ENCODE results near the gene GPAM.

The GPAM gene

DNA sequence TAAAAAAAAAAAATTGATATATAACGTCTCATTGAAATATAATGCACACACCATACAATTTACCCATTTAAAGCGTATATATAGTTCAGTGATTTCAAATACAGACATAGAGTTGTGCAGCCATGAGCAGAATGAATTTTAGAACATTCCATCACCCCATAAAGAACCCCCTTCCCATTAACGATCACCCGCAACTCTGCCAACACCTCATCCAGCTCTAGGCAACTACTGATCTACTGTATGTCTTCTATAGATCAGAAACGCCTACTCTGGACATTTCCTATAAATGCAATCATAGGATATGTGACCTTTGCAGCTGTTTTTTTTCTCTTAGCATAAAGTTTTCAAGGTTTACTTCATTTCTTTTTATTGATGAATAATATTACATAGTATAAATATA lies 33.4 kb upstream of the GPAM start:
- no peaks in the 10 kb centered on the region for H3K9me3 ChIP-seq (ENCODE audit: control insufficient read depth, low read length)
- H3K4me1 ChIP-seq (ENCODE audit: control insufficient read depth, insufficient read depth, low read length, poor library complexity, severe bottlenecking) = no peaks in the 10 kb centered on the region
- H3K27me3 ChIP-seq (replicated peaks; ENCODE audit: control insufficient read depth, insufficient read depth, low read length, poor library complexity, severe bottlenecking) = peaks cover 4% of the 10 kb centered on the region
- H3K27ac ChIP-seq (ENCODE audit: insufficient read depth, low read length, poor library complexity, severe bottlenecking) = no peak overlapping the region
- no peak for DNase-seq
- H3K4me3 ChIP-seq (ENCODE audit: insufficient read depth, low read depth, low read length, poor library complexity, severe bottlenecking) = no peak overlapping the region
- H3K36me3 ChIP-seq (ENCODE audit: control insufficient read depth, insufficient read depth, low read length) = no peaks in the 10 kb centered on the region

DNA sequence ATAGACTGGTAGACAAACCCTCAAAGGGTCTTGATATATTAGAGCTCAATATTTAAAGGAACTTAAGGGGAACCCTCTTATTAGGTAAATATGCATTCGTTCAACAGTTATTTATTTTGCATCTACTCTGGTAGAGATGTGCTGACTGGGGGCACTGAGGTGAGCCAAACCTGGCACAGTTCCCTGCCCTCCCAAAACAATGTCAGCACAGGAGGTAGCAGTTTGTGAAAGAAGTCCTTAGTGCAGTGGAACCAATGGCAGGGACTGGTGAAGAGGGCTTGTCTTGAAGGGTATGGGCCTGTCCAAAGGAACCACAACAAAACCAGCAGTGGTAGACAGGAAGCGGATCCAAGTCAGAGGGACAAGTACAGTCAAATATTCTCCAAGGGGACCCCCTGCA lies 32.6 kb upstream of the GPAM start:
- H3K27ac ChIP-seq (ENCODE audit: insufficient read depth, low read length, poor library complexity, severe bottlenecking) = no peak overlapping the region
- no peak for DNase-seq
- no peaks in the 10 kb centered on the region for H3K9me3 ChIP-seq (ENCODE audit: control insufficient read depth, low read length)
- no peaks in the 10 kb centered on the region for H3K36me3 ChIP-seq (ENCODE audit: control insufficient read depth, insufficient read depth, low read length)
- no peaks in the 10 kb centered on the region for H3K4me1 ChIP-seq (ENCODE audit: control insufficient read depth, insufficient read depth, low read length, poor library complexity, severe bottlenecking)
- no peak overlapping the region for H3K4me3 ChIP-seq (ENCODE audit: insufficient read depth, low read depth, low read length, poor library complexity, severe bottlenecking)
- peaks cover 4% of the 10 kb centered on the region for H3K27me3 ChIP-seq (replicated peaks; ENCODE audit: control insufficient read depth, insufficient read depth, low read length, poor library complexity, severe bottlenecking)

DNA sequence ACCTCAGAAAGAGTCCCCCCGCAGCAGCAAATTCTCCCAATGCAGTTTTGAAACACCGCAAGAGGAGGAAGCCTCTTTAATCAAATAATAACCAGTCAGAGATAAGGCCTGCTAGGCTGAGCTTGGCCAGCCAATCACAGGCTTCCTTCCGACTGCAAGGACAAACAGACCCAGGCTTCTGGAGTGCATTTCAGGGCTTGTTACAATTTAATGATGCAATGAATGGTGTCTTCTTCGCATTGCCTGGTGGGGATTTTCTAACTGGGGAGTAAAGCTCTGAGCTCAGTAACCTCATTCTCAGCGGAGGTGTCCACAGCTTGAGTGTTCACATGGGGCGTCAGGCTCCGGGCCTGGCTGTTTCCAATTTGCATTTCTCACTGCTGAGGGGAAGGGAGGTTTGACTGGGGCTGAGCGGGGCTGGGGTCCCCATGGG lies 31.8 kb upstream of the GPAM start:
- H3K4me1 ChIP-seq (ENCODE audit: control insufficient read depth, insufficient read depth, low read length, poor library complexity, severe bottlenecking) = no peaks in the 10 kb centered on the region
- H3K9me3 ChIP-seq (ENCODE audit: control insufficient read depth, low read length) = no peaks in the 10 kb centered on the region
- peaks cover 4% of the 10 kb centered on the region for H3K27me3 ChIP-seq (replicated peaks; ENCODE audit: control insufficient read depth, insufficient read depth, low read length, poor library complexity, severe bottlenecking)
- no peak overlapping the region for H3K4me3 ChIP-seq (ENCODE audit: insufficient read depth, low read depth, low read length, poor library complexity, severe bottlenecking)
- no peak for DNase-seq
- H3K36me3 ChIP-seq (ENCODE audit: control insufficient read depth, insufficient read depth, low read length) = no peaks in the 10 kb centered on the region
- H3K27ac ChIP-seq (ENCODE audit: insufficient read depth, low read length, poor library complexity, severe bottlenecking) = no peak overlapping the region

DNA sequence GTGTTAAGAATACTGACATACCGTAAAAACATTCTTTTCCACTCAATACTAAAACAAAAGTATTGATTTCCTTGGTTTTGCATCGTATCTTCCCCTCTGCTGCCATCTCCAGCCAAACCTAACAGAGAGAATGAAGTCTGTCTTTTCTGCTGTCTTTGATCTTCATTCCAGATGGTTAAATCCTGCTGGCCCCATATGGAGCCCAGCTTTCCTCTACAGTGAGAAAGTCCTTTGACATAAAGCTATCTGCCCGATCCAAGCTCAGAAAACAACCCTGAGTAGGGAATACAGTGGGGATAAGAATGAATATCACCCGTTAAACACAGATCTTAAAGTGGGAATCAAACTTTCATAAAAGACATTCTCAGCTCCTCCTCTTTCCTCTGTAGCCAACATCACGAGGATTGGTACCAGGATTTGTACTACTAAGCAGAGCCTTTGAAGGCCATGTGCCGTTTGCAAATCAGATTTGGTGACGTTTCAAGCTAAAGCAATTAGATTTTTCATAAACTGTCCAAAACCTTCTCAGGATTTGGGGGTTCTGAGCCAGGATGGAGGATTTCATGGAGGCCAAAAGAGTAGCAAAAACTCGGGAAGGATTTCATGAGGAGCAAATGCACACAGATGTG lies 30.8 kb upstream of the GPAM start:
- Histone ChIP-seq H3K9me3 (ENCODE audit: control insufficient read depth, low read length) (no peaks in the 10 kb centered on the region), H3K4me3 (ENCODE audit: insufficient read depth, low read depth, low read length, poor library complexity, severe bottlenecking) (no peak overlapping the region), H3K27me3 (replicated peaks; ENCODE audit: control insufficient read depth, insufficient read depth, low read length, poor library complexity, severe bottlenecking) (peaks cover 4% of the 10 kb centered on the region), H3K27ac (ENCODE audit: insufficient read depth, low read length, poor library complexity, severe bottlenecking) (no peak overlapping the region), H3K36me3 (ENCODE audit: control insufficient read depth, insufficient read depth, low read length) (no peaks in the 10 kb centered on the region), H3K4me1 (ENCODE audit: control insufficient read depth, insufficient read depth, low read length, poor library complexity, severe bottlenecking) (no peaks in the 10 kb centered on the region)
- DNase-seq = no peak

DNA sequence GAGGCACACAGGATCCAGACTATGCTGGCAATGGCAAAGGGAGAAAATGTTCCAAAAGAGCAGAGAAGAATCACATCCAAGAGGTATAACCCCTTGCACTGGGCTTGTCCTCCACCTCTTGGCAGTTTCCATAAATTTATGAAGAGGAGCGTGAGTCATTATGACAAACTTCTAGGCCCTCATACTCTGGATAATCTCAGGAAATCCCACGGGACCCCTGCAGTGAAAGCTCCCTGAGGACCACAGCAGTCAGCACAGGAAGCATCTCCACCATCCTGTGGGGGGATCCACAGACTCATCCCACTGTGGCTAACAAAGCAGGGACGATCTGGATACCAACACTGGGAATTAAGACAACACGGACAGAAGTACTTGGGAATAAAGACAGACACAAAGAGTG lies 30.3 kb upstream of the GPAM start:
- H3K4me3 ChIP-seq (ENCODE audit: insufficient read depth, low read depth, low read length, poor library complexity, severe bottlenecking) = no peak overlapping the region
- peaks cover 4% of the 10 kb centered on the region for H3K27me3 ChIP-seq (replicated peaks; ENCODE audit: control insufficient read depth, insufficient read depth, low read length, poor library complexity, severe bottlenecking)
- H3K36me3 ChIP-seq (ENCODE audit: control insufficient read depth, insufficient read depth, low read length) = no peaks in the 10 kb centered on the region
- no peaks in the 10 kb centered on the region for H3K4me1 ChIP-seq (ENCODE audit: control insufficient read depth, insufficient read depth, low read length, poor library complexity, severe bottlenecking)
- no peaks in the 10 kb centered on the region for H3K9me3 ChIP-seq (ENCODE audit: control insufficient read depth, low read length)
- no peak overlapping the region for H3K27ac ChIP-seq (ENCODE audit: insufficient read depth, low read length, poor library complexity, severe bottlenecking)
- DNase-seq = no peak

DNA sequence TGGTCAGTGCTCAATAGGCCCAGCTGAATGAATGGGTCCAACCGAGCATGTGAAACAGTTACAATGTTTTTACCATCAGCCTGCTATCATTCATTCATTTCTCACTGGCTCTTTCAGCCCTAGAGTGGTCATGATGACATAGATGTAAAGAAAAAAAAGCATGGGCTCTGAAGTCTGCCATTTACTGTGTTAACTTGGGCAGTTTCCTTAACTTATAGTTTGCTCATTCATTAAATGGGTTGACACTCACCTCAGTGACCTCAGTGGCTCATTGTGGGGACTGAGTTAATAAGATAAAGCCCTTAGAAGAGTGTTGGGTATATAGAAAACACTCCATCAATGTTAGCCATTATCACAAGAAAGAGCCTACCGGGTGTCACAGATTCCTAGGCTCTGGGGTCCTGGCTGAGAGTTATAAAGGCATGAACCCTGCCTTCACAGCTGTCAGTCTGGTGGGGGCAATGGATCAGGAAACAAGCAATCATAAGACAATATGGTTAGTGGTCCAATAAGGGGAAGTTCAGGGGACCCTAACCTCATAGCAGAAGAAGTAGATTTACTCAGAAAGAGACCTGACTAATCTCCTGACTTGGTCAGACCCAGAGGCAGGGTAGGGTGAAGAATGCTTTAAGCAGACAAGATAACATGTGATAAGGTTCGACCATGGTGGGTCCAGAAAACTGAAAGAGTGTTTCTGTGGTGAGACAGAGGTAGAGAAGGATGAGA lies 29.7 kb upstream of the GPAM start:
- Histone ChIP-seq H3K27me3 (replicated peaks; ENCODE audit: control insufficient read depth, insufficient read depth, low read length, poor library complexity, severe bottlenecking) (peaks cover 4% of the 10 kb centered on the region), H3K27ac (ENCODE audit: insufficient read depth, low read length, poor library complexity, severe bottlenecking) (no peak overlapping the region), H3K4me3 (ENCODE audit: insufficient read depth, low read depth, low read length, poor library complexity, severe bottlenecking) (no peak overlapping the region)

DNA sequence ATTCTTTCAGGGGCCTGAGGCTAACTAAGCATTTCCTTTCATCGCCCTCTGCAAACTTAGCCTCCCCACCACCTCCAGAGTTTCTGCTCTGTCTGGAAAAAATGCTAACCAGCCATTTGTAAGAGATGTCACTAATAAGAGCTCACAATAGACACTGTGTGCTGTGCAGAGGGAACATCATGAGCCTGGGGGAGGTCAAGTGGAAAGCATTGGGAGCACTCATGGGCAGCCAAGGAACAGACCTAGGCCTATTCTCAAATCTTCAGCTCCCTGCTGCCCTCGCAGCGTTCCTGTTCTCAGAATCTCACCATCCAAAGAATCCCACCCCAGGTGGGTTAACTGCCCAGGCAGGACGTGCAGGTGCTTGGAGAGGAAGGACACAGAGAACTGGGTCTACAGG lies 27.1 kb upstream of the GPAM start:
- Histone ChIP-seq H3K9me3 (ENCODE audit: control insufficient read depth, low read length) (no peaks in the 10 kb centered on the region), H3K36me3 (ENCODE audit: control insufficient read depth, insufficient read depth, low read length) (no peaks in the 10 kb centered on the region), H3K27ac (ENCODE audit: insufficient read depth, low read length, poor library complexity, severe bottlenecking) (no peak overlapping the region), H3K4me1 (ENCODE audit: control insufficient read depth, insufficient read depth, low read length, poor library complexity, severe bottlenecking) (no peaks in the 10 kb centered on the region), H3K4me3 (ENCODE audit: insufficient read depth, low read depth, low read length, poor library complexity, severe bottlenecking) (no peak overlapping the region), H3K27me3 (replicated peaks; ENCODE audit: control insufficient read depth, insufficient read depth, low read length, poor library complexity, severe bottlenecking) (peaks cover 2% of the 10 kb centered on the region)
- DNase-seq = no peak

More for the DNA sequence above, 29.7 kb upstream of the GPAM start:
- no peak for DNase-seq
- H3K4me1 ChIP-seq (ENCODE audit: control insufficient read depth, insufficient read depth, low read length, poor library complexity, severe bottlenecking) = no peaks in the 10 kb centered on the region
- H3K9me3 ChIP-seq (ENCODE audit: control insufficient read depth, low read length) = no peaks in the 10 kb centered on the region
- H3K36me3 ChIP-seq (ENCODE audit: control insufficient read depth, insufficient read depth, low read length) = no peaks in the 10 kb centered on the region

DNA sequence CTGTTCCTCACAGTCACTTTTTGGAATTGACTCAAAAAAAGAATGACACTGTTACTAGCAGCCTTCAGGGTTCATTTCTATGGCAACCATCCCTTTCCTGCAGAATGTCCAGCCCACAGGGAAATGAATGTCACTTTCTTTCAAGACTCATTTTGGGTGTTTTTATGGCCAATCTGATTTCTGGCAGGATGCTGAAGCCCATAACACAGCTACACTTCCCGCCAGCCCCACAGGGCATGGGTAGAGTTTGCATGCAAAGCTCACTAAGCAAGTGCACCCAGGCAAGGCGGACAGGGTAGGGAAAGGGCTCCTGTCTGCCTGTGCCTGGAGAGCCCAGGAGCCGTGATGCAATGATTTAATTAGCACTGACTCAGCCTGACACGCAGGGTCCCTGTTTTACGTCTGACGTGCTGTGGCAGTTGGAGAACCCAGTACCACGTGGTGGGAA lies 26.1 kb upstream of the GPAM start:
- Histone ChIP-seq H3K36me3 (ENCODE audit: control insufficient read depth, insufficient read depth, low read length) (no peaks in the 10 kb centered on the region), H3K27me3 (replicated peaks; ENCODE audit: control insufficient read depth, insufficient read depth, low read length, poor library complexity, severe bottlenecking) (no peaks in the 10 kb centered on the region), H3K4me1 (ENCODE audit: control insufficient read depth, insufficient read depth, low read length, poor library complexity, severe bottlenecking) (no peaks in the 10 kb centered on the region), H3K9me3 (ENCODE audit: control insufficient read depth, low read length) (no peaks in the 10 kb centered on the region), H3K4me3 (ENCODE audit: insufficient read depth, low read depth, low read length, poor library complexity, severe bottlenecking) (no peak overlapping the region), H3K27ac (ENCODE audit: insufficient read depth, low read length, poor library complexity, severe bottlenecking) (no peak overlapping the region)
- DNase-seq = no peak

DNA sequence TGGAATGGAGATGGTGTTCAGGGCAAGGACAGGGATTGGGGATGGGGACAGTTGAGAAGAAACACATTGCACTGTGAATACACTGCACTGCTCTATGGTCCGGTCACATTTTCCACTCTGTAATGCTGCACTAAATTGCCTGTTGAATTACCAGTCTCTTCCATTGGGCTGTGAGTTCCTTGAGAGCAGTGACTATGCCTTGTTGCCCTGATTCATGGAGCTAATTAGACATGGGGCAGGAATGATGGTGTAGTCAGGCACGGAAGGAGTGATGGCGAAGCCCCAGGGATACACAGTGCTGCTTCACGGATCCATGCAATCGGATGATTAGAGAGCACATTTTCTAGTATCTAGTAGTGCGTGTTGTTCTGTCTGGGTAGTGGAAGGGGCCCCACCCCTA lies 25.4 kb upstream of the GPAM start:
- no peaks in the 10 kb centered on the region for H3K27me3 ChIP-seq (replicated peaks; ENCODE audit: control insufficient read depth, insufficient read depth, low read length, poor library complexity, severe bottlenecking)
- no peak overlapping the region for H3K4me3 ChIP-seq (ENCODE audit: insufficient read depth, low read depth, low read length, poor library complexity, severe bottlenecking)
- H3K36me3 ChIP-seq (ENCODE audit: control insufficient read depth, insufficient read depth, low read length) = no peaks in the 10 kb centered on the region
- no peak for DNase-seq
- no peaks in the 10 kb centered on the region for H3K4me1 ChIP-seq (ENCODE audit: control insufficient read depth, insufficient read depth, low read length, poor library complexity, severe bottlenecking)
- H3K27ac ChIP-seq (ENCODE audit: insufficient read depth, low read length, poor library complexity, severe bottlenecking) = no peak overlapping the region
- no peaks in the 10 kb centered on the region for H3K9me3 ChIP-seq (ENCODE audit: control insufficient read depth, low read length)

DNA sequence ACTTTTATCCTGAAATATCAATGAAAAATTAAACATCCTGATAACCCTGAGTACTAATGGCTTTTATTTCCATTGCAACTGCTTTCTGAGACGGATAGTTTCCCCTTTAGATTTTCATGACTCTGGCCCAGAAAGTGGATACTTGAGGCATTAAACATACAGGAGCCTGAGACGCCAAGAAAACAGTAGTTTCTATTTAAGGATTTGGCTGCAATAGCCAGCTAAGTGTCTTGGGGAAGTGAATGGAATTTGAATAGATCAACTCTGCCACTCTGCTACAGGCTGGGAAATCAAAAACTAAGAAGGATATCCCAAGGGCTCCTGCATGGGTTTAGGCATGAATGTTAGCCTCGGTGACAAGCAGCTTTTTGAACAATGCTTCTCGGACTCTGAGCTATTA lies 24.7 kb upstream of the GPAM start:
- Histone ChIP-seq H3K4me1 (ENCODE audit: control insufficient read depth, insufficient read depth, low read length, poor library complexity, severe bottlenecking) (no peaks in the 10 kb centered on the region), H3K36me3 (ENCODE audit: control insufficient read depth, insufficient read depth, low read length) (no peaks in the 10 kb centered on the region), H3K9me3 (ENCODE audit: control insufficient read depth, low read length) (no peaks in the 10 kb centered on the region), H3K4me3 (ENCODE audit: insufficient read depth, low read depth, low read length, poor library complexity, severe bottlenecking) (no peak overlapping the region), H3K27ac (ENCODE audit: insufficient read depth, low read length, poor library complexity, severe bottlenecking) (no peak overlapping the region), H3K27me3 (replicated peaks; ENCODE audit: control insufficient read depth, insufficient read depth, low read length, poor library complexity, severe bottlenecking) (no peaks in the 10 kb centered on the region)
- no peak for DNase-seq

Measured in effector memory CD4-positive, alpha-beta T cell (primary cell).